A549 (cell line): Measurements from ENCODE around the gene ABHD12B. TPM values are rescaled to one million over a fixed set of nuclear protein-coding genes. Genes with fewer than 3 reads are reported as not detected.

Source experiments
- ATAC-seq, 2 experiments: fragments of 200-7000 bp in 1 of 2; fragments of >200 bp in 1 of 2; cut with Nextera tagmentation in 1 of 2; cut with Tn5 transposase in 1 of 2; 3 replicates each; pipeline versions ENCODE4 v1.8.0 to v1.9.1; 2018 to 2020; ENCODE audit warnings: mild to moderate bottlenecking in 1 of 2, moderate library complexity in 1 of 2
- CTCF ChIA-PET: fragments of 300-600 bp; sonication (Branson Sonifier 250); formaldehyde crosslinking; extraction: SDS; loops from one replicate; lab custom pipeline; 2021; ENCODE audit warnings: antibody characterized with exemption, inconsistent platforms; lab: Yijun Ruan, JAX
- POLR2A ChIA-PET: fragments of 350-600 bp; formaldehyde crosslinking; extraction: SDS; loops from one replicate; lab custom pipeline; 2021; ENCODE audit warnings: antibody characterized with exemption, inconsistent platforms; lab: Yijun Ruan, JAX
- DNase-seq, 2 experiments: peaks; one replicate each; pipeline versions ENCODE4 v3.0.0 to v3.0.0-alpha.2; 2011 to 2016; ENCODE audit warnings: low read depth in 1 of 2, low spot score in 1 of 2
- FAIRE-seq: peaks from 2 replicates; lab custom pipeline; 2011; peaks lifted over from hg19 to GRCh38; lab: Jason Lieb, UNC
- H3K27ac ChIP-seq, 2 experiments: fragments of >200 bp; sonication (Bioruptor Twin); formaldehyde crosslinking; 3 replicates each; pipeline ENCODE4 v1.5.1; 2016 to 2017
- H3K4me1 ChIP-seq: fragments of >200 bp; sonication (Bioruptor Twin); formaldehyde crosslinking; 3 replicates; pipeline ENCODE4 v1.6.1; 2016
- H3K4me2 ChIP-seq: fragments of >200 bp; sonication (Bioruptor Twin); formaldehyde crosslinking; 3 replicates; pipeline ENCODE4 v1.6.1; 2016
- H3K4me3 ChIP-seq: fragments of >200 bp; sonication (Bioruptor Twin); formaldehyde crosslinking; 3 replicates; pipeline ENCODE4 v1.5.1; 2016
- H3K9me3 ChIP-seq: fragments of >200 bp; sonication (Bioruptor Twin); formaldehyde crosslinking; 3 replicates; pipeline ENCODE4 v1.6.1; 2016
- BHLHE40 ChIP-seq: IDR thresholded peaks from 2 replicates; pipeline ENCODE4 v1.6.1; 2012; ENCODE audit warnings: low read depth, low read length, inconsistent platforms
- CBX2 ChIP-seq: fragments of 200-600 bp; sonication (generic); IDR thresholded peaks from 2 replicates; pipeline ENCODE4 v1.6.1; 2016; ENCODE audit warnings: low read depth, mild to moderate bottlenecking, borderline replicate concordance
- CEBPB ChIP-seq, 2 experiments: fragments of >200 bp in 1 of 2; sonication (Bioruptor Twin) in 1 of 2; formaldehyde crosslinking in 1 of 2; IDR thresholded peaks; 2 replicates each; pipeline ENCODE4 v1.6.1; 2012 to 2016
- E2F6 ChIP-seq: IDR thresholded peaks from 2 replicates; pipeline ENCODE4 v1.6.1; 2012; ENCODE audit warnings: low read depth, borderline replicate concordance
- EHMT2 ChIP-seq: fragments of 200-600 bp; sonication (generic); IDR thresholded peaks from 2 replicates; pipeline ENCODE4 v1.6.1; 2016; ENCODE audit warnings: antibody characterized with exemption, low read depth, mild to moderate bottlenecking, moderate library complexity
- EP300 ChIP-seq, 2 experiments: fragments of >200 bp; sonication (Bioruptor Twin); formaldehyde crosslinking; IDR thresholded peaks; 2 replicates in 1 of 2; 3 replicates in 1 of 2; pipeline ENCODE4 v1.6.1; 2016 to 2017
- FOSB ChIP-seq: fragments of 250-450 bp; sonication (Bioruptor Pico); IDR thresholded peaks from 2 replicates; pipeline ENCODE4 v1.5.0; 2020; ENCODE audit warnings: mild to moderate bottlenecking, moderate library complexity
- FOSL2 ChIP-seq, 2 experiments: fragments of 450-650 bp in 1 of 2; fragments of >200 bp in 1 of 2; sonication (Bioruptor Twin) in 1 of 2; formaldehyde crosslinking; IDR thresholded peaks; 2 replicates each; pipeline versions ENCODE4 v1.5.0 to v1.6.1; 2016 to 2020; ENCODE audit warnings: mild to moderate bottlenecking in 1 of 2, moderate library complexity in 1 of 2
- GATA3 ChIP-seq: IDR thresholded peaks from 2 replicates; pipeline ENCODE4 v1.6.1; 2012; ENCODE audit warnings: borderline replicate concordance
- HDAC2 ChIP-seq: fragments of 200-600 bp; sonication (generic); IDR thresholded peaks from 2 replicates; pipeline ENCODE4 v1.6.1; 2016
- KDM1A ChIP-seq: fragments of 200-600 bp; sonication (generic); IDR thresholded peaks from 2 replicates; pipeline ENCODE4 v1.6.1; 2016; ENCODE audit warnings: low read depth, mild to moderate bottlenecking
- MAFK ChIP-seq: fragments of 450-650 bp; IDR thresholded peaks from 2 replicates; pipeline ENCODE4 v1.6.1; 2014; ENCODE audit not compliant: partially characterized antibody
- MAZ ChIP-seq: fragments of 150-350 bp; IDR thresholded peaks from 2 replicates; pipeline ENCODE4 v1.6.1; 2014; ENCODE audit warnings: antibody characterized with exemption, low read depth, low read length, borderline replicate concordance
- NFE2L2 ChIP-seq: fragments of 150-350 bp; conservative IDR thresholded peaks from 2 replicates; pipeline ENCODE4 v1.6.1; 2014; ENCODE audit warnings: low read length
- PHF8 ChIP-seq: fragments of 200-600 bp; sonication (generic); IDR thresholded peaks from 2 replicates; pipeline ENCODE4 v1.6.1; 2016; ENCODE audit warnings: low read depth, mild to moderate bottlenecking, antibody characterized with exemption, moderate library complexity, borderline replicate concordance
- USF2 ChIP-seq: fragments of 450-650 bp; IDR thresholded peaks from 2 replicates; pipeline ENCODE4 v1.6.1; 2014; ENCODE audit warnings: antibody characterized with exemption
- ZC3H11A ChIP-seq: fragments of 450-650 bp; IDR thresholded peaks from 2 replicates; pipeline ENCODE4 v1.6.1; 2014; ENCODE audit warnings: antibody characterized with exemption, mild to moderate bottlenecking
- ZNF302 ChIP-seq: fragments of 250-450 bp; sonication (Bioruptor Pico); IDR thresholded peaks from 2 replicates; pipeline ENCODE4 v1.9.0; 2021; ENCODE audit warnings: inconsistent platforms, mild to moderate bottlenecking, moderate library complexity
- WGBS: methylation state at CpG from one replicate; pipeline ENCODE4 v1.1.6; 2017; ENCODE audit errors: missing lambda C conversion rate; 5-methylcytosine and 5-hydroxymethylcytosine counted together
- polyA plus RNA-seq, 4 experiments: library from polyadenylated mRNA; depleted of rRNA in 3 of 4; stranded (reverse); fragments of >200 nt; fragmentation: RNase III in 1 of 4; extraction: RNeasy Plus Mini Kit Qiagen cat#74134 plus additional on column Dnase treatment in 1 of 4; gene quantifications; 2 replicates in 3 of 4; 3 replicates in 1 of 4; pipeline ENCODE4 v1.2.3, GENCODE V29; 2011 to 2017

Gene ABHD12B
- polyA plus RNA-seq, 2 of the 4 experiments (the other 2 are of a cell fraction), result not detected

- no peak for TF ChIP-seq EHMT2
- TF ChIP-seq NFE2L2, result no peak
- no peak for TF ChIP-seq FOSL2 (IDR thresholded peaks at IDR 0.05)
- TF ChIP-seq FOSL2 (CRISPR knock-in tag; IDR thresholded peaks at IDR 0.05), result no peak
- TF ChIP-seq E2F6, result peak; percentile 57
Observed at GRCh38 chr14:50943943-50944646, 72.2 kb downstream of the ABHD12B start, which contains the start of gene PYGL (continued).

- Histone ChIP-seq H3K27ac (peak overlapping the region; percentile 85 to 95), H3K4me1 (peaks cover 9% of the 10 kb centered on the region; the same call in 2 of the 3 replicates), H3K9me3 (no peaks in the 10 kb centered on the region), H3K4me3 (peak overlapping the region; percentile 90), H3K4me2 (peak overlapping the region; percentile 85)
- FAIRE-seq (no peak), DNase-seq (peak; percentile 63 to 75), ATAC-seq (peak; percentile 71 to 77)
- POLR2A ChIA-PET, result interaction anchor here (0.6 to 1.9 kb wide), 6 partner anchors 10 to 295 kb away, joined by 3 to 21 read pairs (median 5); partner anchors contain the start of genes TMX1 and TRIM9
- 1% methylated on average over 19 of the region's 29 CpGs for WGBS
- CTCF ChIA-PET, result interaction anchor here (0.6 to 5.0 kb wide), 6 partner anchors 8 to 311 kb away, joined by 3 to 29 read pairs (median 4); no protein-coding TSS in a partner anchor
- peak; percentile 97 for TF ChIP-seq MAFK
- TF ChIP-seq HDAC2, result no peak
- TF ChIP-seq FOSB (CRISPR knock-in tag), result 0 out of 2 replicates have a peak, but pooled peaks have one; percentile 25
- no peak for TF ChIP-seq CBX2
- TF ChIP-seq ZC3H11A, result no peak
- no peak for TF ChIP-seq EP300 (IDR thresholded peaks at IDR 0.05)
- TF ChIP-seq BHLHE40, result 0 out of 2 replicates have a peak, but pooled peaks have one; percentile 26
- no peak for TF ChIP-seq MAZ
- TF ChIP-seq PHF8, result peak; percentile 52; the same call in 1 of the 2 replicates
- TF ChIP-seq CEBPB (IDR thresholded peaks at IDR 0.05), result no peak
- TF ChIP-seq GATA3, result no peak
- TF ChIP-seq, all 56 proteins: peak for 4
Observed at GRCh38 chr14:50944647-50945413, 73.0 kb downstream of the ABHD12B start.

- WGBS, result 85% methylated on average over 5 of the region's 5 CpGs
- Histone ChIP-seq H3K9me3 (no peaks in the 10 kb centered on the region), H3K27ac (no peak overlapping the region), H3K4me1 (peaks cover 9% of the 10 kb centered on the region; the same call in 2 of the 3 replicates), H3K4me3 (no peak overlapping the region), H3K4me2 (no peak overlapping the region)
- no peak for DNase-seq
- POLR2A ChIA-PET, result no interaction called here
- no peak for ATAC-seq
- TF ChIP-seq EP300 (IDR thresholded peaks at IDR 0.05) (no peak), ZNF302 (no peak), KDM1A (no peak), USF2 (no peak)
- CTCF ChIA-PET, result interaction anchor here (0.9 to 5.0 kb wide), 2 partner anchors 8 to 86 kb away, joined by 3 to 29 read pairs; no protein-coding TSS in a partner anchor
- no peak for FAIRE-seq
Observed at GRCh38 chr14:50946234-50946935, 74.5 kb downstream of the ABHD12B start.
